Endometrial microvascular endothelial cells (primary cell): ENCODE results near the gene CSNK1E. TPM values are rescaled to one million over a fixed set of nuclear protein-coding genes. Genes with fewer than 3 reads are reported as not detected.

ENCODE experiments used
- in situ Hi-C: cut with HindIII; loops from 2 replicates; pipeline ENCODE4 v1.10.0; 2017; ENCODE audit warnings: low sequenced_read_pairs, low pct_unique_long_range_greater_than_20kb; ENCODE audit errors: inconsistent ontology term
- total RNA-seq: library from RNA; depleted of rRNA; stranded (reverse); fragments of >200 nt; gene quantifications from one replicate; pipeline ENCODE4 v1.2.3, GENCODE V29; 2015; ENCODE audit errors: inconsistent ontology term

CSNK1E gene
- total RNA-seq, 1 donor from 2014 or later = 153 TPM

- in situ Hi-C loops = no loop called here
Measured at GRCh38 chr22:38291201-38291777, 25.9 kb downstream of the CSNK1E start.

GRCh38 chr22:38290347-38290746, 26.9 kb downstream of the CSNK1E start:
- in situ Hi-C loops = no loop called here

- in situ Hi-C loops = no loop called here
Measured at GRCh38 chr22:38289583-38290082, 27.6 kb downstream of the CSNK1E start.

GRCh38 chr22:38286915-38287669, 30.1 kb downstream of the CSNK1E start:
- in situ Hi-C loops = no loop called here

GRCh38 chr22:38285018-38285417, 32.2 kb downstream of the CSNK1E start:
- in situ Hi-C loops = no loop called here

GRCh38 chr22:38284042-38284402, 33.2 kb downstream of the CSNK1E start:
- in situ Hi-C loops = no loop called here

GRCh38 chr22:38282397-38282796, 34.8 kb downstream of the CSNK1E start:
- in situ Hi-C loops = no loop called here

GRCh38 chr22:38276166-38276565, 41.1 kb downstream of the CSNK1E start:
- in situ Hi-C loops = no loop called here

- in situ Hi-C loops = no loop called here
Measured at GRCh38 chr22:38273135-38273826, 44.0 kb downstream of the CSNK1E start.

- in situ Hi-C loops = no loop called here
Measured at GRCh38 chr22:38272373-38273134, 44.7 kb downstream of the CSNK1E start, which contains the start of gene TMEM184B. Gene TMEM184B (minus strand): TSS chr22:38273010. CDS start chr22:38247961, 25,049 bp downstream.

- in situ Hi-C loops = no loop called here
Measured at GRCh38 chr22:38271927-38272372, 45.3 kb downstream of the CSNK1E start.

- in situ Hi-C loops = no loop called here
Measured at GRCh38 chr22:38271101-38271500, 46.1 kb downstream of the CSNK1E start.

GRCh38 chr22:38270091-38270992, 46.9 kb downstream of the CSNK1E start:
- in situ Hi-C loops = no loop called here

GRCh38 chr22:38269466-38269865, 47.8 kb downstream of the CSNK1E start:
- in situ Hi-C loops = no loop called here

GRCh38 chr22:38267086-38267485, 50.1 kb downstream of the CSNK1E start:
- in situ Hi-C loops = no loop called here

- in situ Hi-C loops = no loop called here
Measured at GRCh38 chr22:38266120-38266519, 51.1 kb downstream of the CSNK1E start.

GRCh38 chr22:38264322-38264843, 52.9 kb downstream of the CSNK1E start:
- in situ Hi-C loops = no loop called here
